NCI-H1694 (cell line): Measurements from ENCODE around the gene UGT1A7.

Source experiments
- DNase-seq: peaks from one replicate; lab custom pipeline; 2025; lab: John Stamatoyannopoulos, UW

The UGT1A7 gene

GRCh38 chr2:233761040-233761769, 79.5 kb downstream of the UGT1A7 start:
- DNase-seq, result no peak

GRCh38 chr2:233764264-233764663, 82.6 kb downstream of the UGT1A7 start:
- no peak for DNase-seq

GRCh38 chr2:233764761-233765160, 83.1 kb downstream of the UGT1A7 start:
- no peak for DNase-seq

- no peak for DNase-seq
Observed at GRCh38 chr2:233766416-233766815, 84.7 kb downstream of the UGT1A7 start.

GRCh38 chr2:233768076-233768475, 86.4 kb downstream of the UGT1A7 start:
- no peak for DNase-seq

- DNase-seq, result no peak
Observed at GRCh38 chr2:233769260-233769659, 87.6 kb downstream of the UGT1A7 start.

GRCh38 chr2:233772153-233772552, 90.5 kb downstream of the UGT1A7 start:
- no peak for DNase-seq

- DNase-seq, result no peak
Observed at GRCh38 chr2:233772583-233772982, 90.9 kb downstream of the UGT1A7 start.

- no peak for DNase-seq
Observed at GRCh38 chr2:233773854-233774253, 92.2 kb downstream of the UGT1A7 start.

- no peak for DNase-seq
Observed at GRCh38 chr2:233775414-233775813, 93.7 kb downstream of the UGT1A7 start.

- no peak for DNase-seq
Observed at GRCh38 chr2:233778030-233778429, 96.3 kb downstream of the UGT1A7 start, which contains the start of gene MROH2A. Gene MROH2A (plus strand): TSS chr2:233778330. CDS start chr2:233779359, 1,029 bp downstream.

GRCh38 chr2:233779722-233780121, 98.0 kb downstream of the UGT1A7 start:
- no peak for DNase-seq

GRCh38 chr2:233780771-233781170, 99.1 kb downstream of the UGT1A7 start:
- no peak for DNase-seq

GRCh38 chr2:233789554-233789953, 107.9 kb downstream of the UGT1A7 start:
- no peak for DNase-seq

- DNase-seq, result no peak
Observed at GRCh38 chr2:233791151-233791882, 109.6 kb downstream of the UGT1A7 start.

- DNase-seq, result no peak
Observed at GRCh38 chr2:233791883-233792329, 110.2 kb downstream of the UGT1A7 start.

GRCh38 chr2:233792720-233793119, 111.0 kb downstream of the UGT1A7 start:
- no peak for DNase-seq

GRCh38 chr2:233793465-233794127, 111.9 kb downstream of the UGT1A7 start:
- DNase-seq, result no peak

GRCh38 chr2:233794128-233794658, 112.5 kb downstream of the UGT1A7 start:
- DNase-seq, result no peak

GRCh38 chr2:233795735-233796171, 114.1 kb downstream of the UGT1A7 start:
- DNase-seq, result no peak

GRCh38 chr2:233796254-233796653, 114.6 kb downstream of the UGT1A7 start:
- no peak for DNase-seq

- DNase-seq, result no peak
Observed at GRCh38 chr2:233798335-233799086, 116.8 kb downstream of the UGT1A7 start.
